ENCODE measurements around the gene BOC.

BOC gene

GRCh38 chr3:113268942-113269341 is 57.6 kb downstream of the BOC start:
- DNase-seq (ENCODE audit: extremely low read depth in 1 of 2, low read depth in 1 of 2) = no peak

- DNase-seq (ENCODE audit: extremely low read depth in 1 of 2, low read depth in 1 of 2) = no peak
Measured at GRCh38 chr3:113269661-113270060, 58.3 kb downstream of the BOC start.

- DNase-seq (ENCODE audit: extremely low read depth in 1 of 2, low read depth in 1 of 2) = no peak
Measured at GRCh38 chr3:113270068-113270467, 58.7 kb downstream of the BOC start.

- no peak for DNase-seq (ENCODE audit: extremely low read depth in 1 of 2, low read depth in 1 of 2)
Measured at GRCh38 chr3:113270786-113271185, 59.4 kb downstream of the BOC start.

DNA sequence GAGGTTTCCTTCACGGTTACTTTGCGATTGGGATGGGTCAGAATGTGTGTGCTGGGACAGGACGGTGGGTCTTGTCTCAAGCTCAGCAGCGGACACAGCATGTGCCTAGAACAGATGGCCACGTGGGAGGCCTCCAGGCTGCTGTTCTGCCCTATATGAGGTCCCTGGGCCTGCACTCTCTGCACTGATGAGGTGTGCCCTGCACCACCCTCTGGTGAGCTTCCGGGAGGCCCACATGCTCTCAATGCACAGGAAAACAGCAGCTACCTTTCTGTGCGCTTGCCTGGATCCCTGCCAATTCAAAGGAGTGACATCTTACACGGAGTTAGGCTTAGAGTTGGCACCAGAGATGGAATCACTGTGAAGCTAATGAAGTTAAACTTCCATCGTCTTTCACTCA is 59.8 kb downstream of the BOC start:
- no peak for DNase-seq (ENCODE audit: extremely low read depth in 1 of 2, low read depth in 1 of 2)

GRCh38 chr3:113271594-113272384 is 60.4 kb downstream of the BOC start:
- no peak for DNase-seq (ENCODE audit: extremely low read depth in 1 of 2, low read depth in 1 of 2)

DNA sequence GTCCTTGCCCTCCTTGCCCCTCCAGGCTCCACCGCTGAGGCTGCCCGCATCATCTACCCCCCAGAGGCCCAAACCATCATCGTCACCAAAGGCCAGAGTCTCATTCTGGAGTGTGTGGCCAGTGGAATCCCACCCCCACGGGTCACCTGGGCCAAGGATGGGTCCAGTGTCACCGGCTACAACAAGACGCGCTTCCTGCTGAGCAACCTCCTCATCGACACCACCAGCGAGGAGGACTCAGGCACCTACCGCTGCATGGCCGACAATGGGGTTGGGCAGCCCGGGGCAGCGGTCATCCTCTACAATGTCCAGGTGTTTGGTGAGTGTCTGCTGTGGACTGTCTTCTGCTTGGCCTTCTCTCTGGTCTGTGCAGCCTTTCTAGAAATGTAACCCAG is 61.0 kb downstream of the BOC start:
- DNase-seq (ENCODE audit: extremely low read depth in 1 of 2, low read depth in 1 of 2) = no peak

DNA sequence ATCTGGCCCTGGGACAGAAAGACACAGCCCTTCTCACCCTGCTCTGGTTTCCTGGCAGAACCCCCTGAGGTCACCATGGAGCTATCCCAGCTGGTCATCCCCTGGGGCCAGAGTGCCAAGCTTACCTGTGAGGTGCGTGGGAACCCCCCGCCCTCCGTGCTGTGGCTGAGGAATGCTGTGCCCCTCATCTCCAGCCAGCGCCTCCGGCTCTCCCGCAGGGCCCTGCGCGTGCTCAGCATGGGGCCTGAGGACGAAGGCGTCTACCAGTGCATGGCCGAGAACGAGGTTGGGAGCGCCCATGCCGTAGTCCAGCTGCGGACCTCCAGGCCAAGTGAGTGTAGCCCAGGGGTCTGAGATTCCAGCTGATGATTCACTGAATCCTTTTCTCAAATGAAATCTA is 61.7 kb downstream of the BOC start:
- DNase-seq (ENCODE audit: extremely low read depth in 1 of 2, low read depth in 1 of 2) = no peak

- DNase-seq (ENCODE audit: extremely low read depth in 1 of 2, low read depth in 1 of 2) = no peak
Measured at GRCh38 chr3:113273604-113274378, 62.4 kb downstream of the BOC start.

GRCh38 chr3:113274425-113275257 is 63.3 kb downstream of the BOC start:
- no peak for DNase-seq (ENCODE audit: extremely low read depth in 1 of 2, low read depth in 1 of 2)

DNA sequence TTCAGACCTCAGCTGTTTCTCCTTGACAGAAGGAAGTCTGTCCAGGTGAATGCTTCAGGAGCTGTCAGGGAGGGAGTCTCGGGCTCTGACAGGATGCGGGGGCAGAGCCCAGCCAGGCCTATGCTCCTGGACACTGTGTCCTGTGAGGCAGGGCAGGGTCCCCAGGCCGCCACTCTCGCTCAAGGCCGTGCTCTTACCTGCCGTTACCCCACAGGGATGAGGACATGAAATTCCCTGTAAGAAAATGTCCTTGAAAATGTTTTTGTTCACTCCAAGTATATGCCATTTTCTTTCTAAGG is 63.9 kb downstream of the BOC start:
- DNase-seq (ENCODE audit: extremely low read depth in 1 of 2, low read depth in 1 of 2) = no peak

DNA sequence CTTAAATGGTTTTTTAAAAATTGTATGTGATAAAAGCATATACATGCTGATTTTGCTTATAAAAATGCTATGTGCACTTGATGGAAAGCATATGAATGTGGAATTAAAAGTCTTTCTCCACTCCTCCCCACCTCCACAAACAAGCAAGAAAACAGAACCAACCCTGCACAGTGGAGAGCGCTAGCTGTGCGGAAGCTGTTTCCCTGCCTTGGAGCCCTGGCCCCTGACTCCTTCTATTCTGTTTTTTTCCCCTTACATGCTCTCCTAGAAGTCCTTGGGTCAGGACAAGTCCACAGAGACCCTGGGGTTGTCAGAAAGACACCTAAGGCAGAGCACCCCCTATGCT is 64.2 kb downstream of the BOC start:
- DNase-seq (ENCODE audit: extremely low read depth in 1 of 2, low read depth in 1 of 2) = no peak

- no peak for DNase-seq (ENCODE audit: extremely low read depth in 1 of 2, low read depth in 1 of 2)
Measured at GRCh38 chr3:113275929-113276750, 64.8 kb downstream of the BOC start.

GRCh38 chr3:113276751-113277080 is 65.4 kb downstream of the BOC start:
- DNase-seq (ENCODE audit: extremely low read depth in 1 of 2, low read depth in 1 of 2) = no peak

DNA sequence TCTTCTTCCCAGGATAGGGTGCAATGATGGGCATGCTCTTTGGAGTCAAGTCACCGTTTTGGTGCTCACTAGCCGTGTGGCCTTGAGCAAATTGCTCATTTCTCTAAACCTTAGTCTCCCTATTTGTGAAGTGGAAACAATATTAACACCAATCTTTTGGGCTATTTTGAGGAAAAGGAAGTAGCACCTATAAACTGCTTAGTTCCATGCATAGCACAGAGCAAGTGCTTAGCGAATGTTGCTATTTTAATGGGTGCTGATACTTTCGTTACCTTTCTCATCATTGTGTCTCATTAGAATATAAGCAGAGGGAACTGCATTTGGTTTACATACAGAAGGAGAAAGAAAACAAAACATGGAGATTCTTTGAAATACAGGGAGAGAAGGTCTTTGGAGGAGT is 66.1 kb downstream of the BOC start:
- DNase-seq (ENCODE audit: extremely low read depth in 1 of 2, low read depth in 1 of 2) = no peak

GRCh38 chr3:113277941-113278598 is 66.7 kb downstream of the BOC start:
- no peak for DNase-seq (ENCODE audit: extremely low read depth in 1 of 2, low read depth in 1 of 2)

- no peak for DNase-seq (ENCODE audit: extremely low read depth in 1 of 2, low read depth in 1 of 2)
Measured at GRCh38 chr3:113278599-113278955, 67.2 kb downstream of the BOC start.

- DNase-seq (ENCODE audit: extremely low read depth in 1 of 2, low read depth in 1 of 2) = no peak
Measured at GRCh38 chr3:113279686-113280085, 68.3 kb downstream of the BOC start.

GRCh38 chr3:113283306-113283705 is 71.9 kb downstream of the BOC start:
- no peak for DNase-seq (ENCODE audit: extremely low read depth in 1 of 2, low read depth in 1 of 2)

GRCh38 chr3:113284453-113285050 is 73.2 kb downstream of the BOC start:
- DNase-seq (ENCODE audit: extremely low read depth in 1 of 2, low read depth in 1 of 2) = no peak
